GM23338 (cell line): Measurements from ENCODE around the gene RNU6-9.

Experiments
- CTCF ChIP-seq, 2 experiments: fragments of 200-600 bp in 1 of 2; sonication (generic) in 1 of 2; conservative IDR thresholded peaks; 2 replicates each; pipeline versions ENCODE4 v1.5.1 to v1.6.1; 2016 to 2017; ENCODE audit warnings: antibody characterized with exemption in 2 of 2, low read depth in 2 of 2, mild to moderate bottlenecking in 2 of 2, moderate library complexity in 1 of 2
- ETS1 ChIP-seq: IDR thresholded peaks from 2 replicates; pipeline ENCODE4 v1.6.1; 2016; ENCODE audit warnings: antibody characterized with exemption
- POLR2AphosphoS5 ChIP-seq: IDR thresholded peaks from 2 replicates; pipeline ENCODE4 v1.6.1; 2016; ENCODE audit warnings: antibody characterized with exemption, low read depth

- TF ChIP-seq POLR2AphosphoS5 (no peak), ETS1 (no peak), CTCF (conservative IDR thresholded peaks at IDR 0.05; ENCODE audit: low read depth in 2 of 2) (no peak)
Measured at GRCh38 chr19:868458-869244, 24.6 kb upstream of the RNU6-9 start.
